LNCaP clone FGC (cell line): ENCODE data around the gene CHRDL2.

Experiments used
- DNase-seq: peaks from one replicate; pipeline ENCODE4 v3.0.0-alpha.2; 2011; ENCODE audit warnings: low read depth
- H3K4me3 ChIP-seq: 2 replicates; pipeline ENCODE4 v1.5.1; 2011; ENCODE audit warnings: mild to moderate bottlenecking, low read depth, low read length, control low read depth
- CTCF ChIP-seq: IDR thresholded peaks from 2 replicates; pipeline ENCODE4 v1.5.1; 2012; ENCODE audit warnings: mild to moderate bottlenecking; ENCODE audit not compliant: control insufficient read depth, insufficient read depth; ENCODE audit errors: extremely low read depth

CHRDL2 gene

GRCh38 chr11:74686792-74687191 lies 44.4 kb downstream of the CHRDL2 start:
- no peak for DNase-seq
- H3K4me3 ChIP-seq, result no peak overlapping the region
- no peak for TF ChIP-seq CTCF

GRCh38 chr11:74685905-74686304 lies 45.3 kb downstream of the CHRDL2 start:
- H3K4me3 ChIP-seq, result no peak overlapping the region
- TF ChIP-seq CTCF, result no peak
- no peak for DNase-seq

GRCh38 chr11:74685338-74685737 lies 45.9 kb downstream of the CHRDL2 start:
- no peak for TF ChIP-seq CTCF
- no peak overlapping the region for H3K4me3 ChIP-seq
- no peak for DNase-seq

GRCh38 chr11:74684661-74685060 lies 46.6 kb downstream of the CHRDL2 start:
- H3K4me3 ChIP-seq, result no peak overlapping the region
- no peak for DNase-seq
- no peak for TF ChIP-seq CTCF

GRCh38 chr11:74683941-74684481 lies 47.2 kb downstream of the CHRDL2 start:
- no peak overlapping the region for H3K4me3 ChIP-seq
- DNase-seq, result no peak
- no peak for TF ChIP-seq CTCF

GRCh38 chr11:74683279-74683871 lies 47.9 kb downstream of the CHRDL2 start:
- no peak for TF ChIP-seq CTCF
- DNase-seq, result no peak
- no peak overlapping the region for H3K4me3 ChIP-seq

- DNase-seq, result no peak
- H3K4me3 ChIP-seq, result no peak overlapping the region
- no peak for TF ChIP-seq CTCF
Observed at GRCh38 chr11:74682731-74683278, 48.4 kb downstream of the CHRDL2 start.
